ENCODE data around the gene GANC. TPM values are rescaled to one million over a fixed set of nuclear protein-coding genes. Genes with fewer than 3 reads are reported as not detected.

GANC gene
- total RNA-seq, 1 experiment from 2014 or later: 18.5 TPM

- Mint-ChIP-seq H3K27me3 (ENCODE audit: low read depth) (no peaks in the 10 kb centered on the region), H3K9me3 (no peaks in the 10 kb centered on the region), H3K4me1 (peaks cover 32% of the 10 kb centered on the region), H3K36me3 (peaks cover 4% of the 10 kb centered on the region; the same call in 1 of the 2 replicates), H3K27ac (no peak overlapping the region), H3K4me3 (no peak overlapping the region)
- POLR2A ChIA-PET: no interaction called here
- DNase-seq (ENCODE audit: low spot score) (no peak), ATAC-seq (no peak)
- TF ChIP-seq ATF2 (CRISPR knock-in tag; IDR thresholded peaks at IDR 0.05; ENCODE audit: borderline replicate concordance, low read depth) (no peak), ZNF396 (CRISPR knock-in tag; IDR thresholded peaks at IDR 0.05; ENCODE audit: borderline replicate concordance) (no peak), KAT7 (CRISPR knock-in tag; IDR thresholded peaks at IDR 0.05; ENCODE audit: borderline replicate concordance) (no peak), NFATC4 (CRISPR knock-in tag; IDR thresholded peaks at IDR 0.05) (no peak)
- TF ChIP-seq, protein P1, sequence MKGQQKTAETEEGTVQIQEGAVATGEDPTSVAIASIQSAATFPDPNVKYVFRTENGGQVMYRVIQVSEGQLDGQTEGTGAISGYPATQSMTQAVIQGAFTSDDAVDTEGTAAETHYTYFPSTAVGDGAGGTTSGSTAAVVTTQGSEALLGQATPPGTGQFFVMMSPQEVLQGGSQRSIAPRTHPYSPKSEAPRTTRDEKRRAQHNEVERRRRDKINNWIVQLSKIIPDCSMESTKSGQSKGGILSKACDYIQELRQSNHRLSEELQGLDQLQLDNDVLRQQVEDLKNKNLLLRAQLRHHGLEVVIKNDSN (CRISPR knock-in tag; IDR thresholded peaks at IDR 0.05): no peak
- TF ChIP-seq, protein P2, sequence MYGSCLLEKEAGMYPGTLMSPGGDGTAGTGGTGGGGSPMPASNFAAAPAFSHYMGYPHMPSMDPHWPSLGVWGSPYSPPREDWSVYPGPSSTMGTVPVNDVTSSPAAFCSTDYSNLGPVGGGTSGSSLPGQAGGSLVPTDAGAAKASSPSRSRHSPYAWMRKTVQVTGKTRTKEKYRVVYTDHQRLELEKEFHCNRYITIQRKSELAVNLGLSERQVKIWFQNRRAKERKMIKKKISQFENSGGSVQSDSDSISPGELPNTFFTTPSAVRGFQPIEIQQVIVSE (CRISPR knock-in tag; IDR thresholded peaks at IDR 0.05; ENCODE audit: borderline replicate concordance): no peak
- TF ChIP-seq, protein P3, sequence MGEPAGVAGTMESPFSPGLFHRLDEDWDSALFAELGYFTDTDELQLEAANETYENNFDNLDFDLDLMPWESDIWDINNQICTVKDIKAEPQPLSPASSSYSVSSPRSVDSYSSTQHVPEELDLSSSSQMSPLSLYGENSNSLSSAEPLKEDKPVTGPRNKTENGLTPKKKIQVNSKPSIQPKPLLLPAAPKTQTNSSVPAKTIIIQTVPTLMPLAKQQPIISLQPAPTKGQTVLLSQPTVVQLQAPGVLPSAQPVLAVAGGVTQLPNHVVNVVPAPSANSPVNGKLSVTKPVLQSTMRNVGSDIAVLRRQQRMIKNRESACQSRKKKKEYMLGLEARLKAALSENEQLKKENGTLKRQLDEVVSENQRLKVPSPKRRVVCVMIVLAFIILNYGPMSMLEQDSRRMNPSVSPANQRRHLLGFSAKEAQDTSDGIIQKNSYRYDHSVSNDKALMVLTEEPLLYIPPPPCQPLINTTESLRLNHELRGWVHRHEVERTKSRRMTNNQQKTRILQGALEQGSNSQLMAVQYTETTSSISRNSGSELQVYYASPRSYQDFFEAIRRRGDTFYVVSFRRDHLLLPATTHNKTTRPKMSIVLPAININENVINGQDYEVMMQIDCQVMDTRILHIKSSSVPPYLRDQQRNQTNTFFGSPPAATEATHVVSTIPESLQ (CRISPR knock-in tag; IDR thresholded peaks at IDR 0.05): no peak
- TF ChIP-seq, protein P4, sequence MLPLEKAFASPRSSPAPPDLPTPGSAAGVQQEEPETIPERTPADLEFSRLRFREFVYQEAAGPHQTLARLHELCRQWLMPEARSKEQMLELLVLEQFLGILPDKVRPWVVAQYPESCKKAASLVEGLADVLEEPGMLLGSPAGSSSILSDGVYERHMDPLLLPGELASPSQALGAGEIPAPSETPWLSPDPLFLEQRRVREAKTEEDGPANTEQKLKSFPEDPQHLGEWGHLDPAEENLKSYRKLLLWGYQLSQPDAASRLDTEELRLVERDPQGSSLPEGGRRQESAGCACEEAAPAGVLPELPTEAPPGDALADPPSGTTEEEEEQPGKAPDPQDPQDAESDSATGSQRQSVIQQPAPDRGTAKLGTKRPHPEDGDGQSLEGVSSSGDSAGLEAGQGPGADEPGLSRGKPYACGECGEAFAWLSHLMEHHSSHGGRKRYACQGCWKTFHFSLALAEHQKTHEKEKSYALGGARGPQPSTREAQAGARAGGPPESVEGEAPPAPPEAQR (CRISPR knock-in tag; IDR thresholded peaks at IDR 0.05): no peak
- CTCF ChIA-PET: no interaction called here
These were observed 3.8 kb downstream of the GANC start for GRCh38 chr15:42276762-42277161.

- Mint-ChIP-seq H3K27me3 (ENCODE audit: low read depth) (no peaks in the 10 kb centered on the region), H3K27ac (no peak overlapping the region; the same call in 1 of the 2 replicates), H3K4me1 (peaks cover 19% of the 10 kb centered on the region), H3K9me3 (no peaks in the 10 kb centered on the region), H3K36me3 (peaks cover 2% of the 10 kb centered on the region; the same call in 1 of the 2 replicates), H3K4me3 (no peak overlapping the region)
- DNase-seq (ENCODE audit: low spot score) (no peak), ATAC-seq (no peak)
- ChIA-PET POLR2A (no interaction called here), CTCF (no interaction called here)
- no peak for TF ChIP-seq FOXJ3 (CRISPR knock-in tag; IDR thresholded peaks at IDR 0.05; ENCODE audit: borderline replicate concordance)
- no peak for TF ChIP-seq MXD4 (CRISPR knock-in tag; IDR thresholded peaks at IDR 0.05; ENCODE audit: borderline replicate concordance)
- TF ChIP-seq, protein P5, sequence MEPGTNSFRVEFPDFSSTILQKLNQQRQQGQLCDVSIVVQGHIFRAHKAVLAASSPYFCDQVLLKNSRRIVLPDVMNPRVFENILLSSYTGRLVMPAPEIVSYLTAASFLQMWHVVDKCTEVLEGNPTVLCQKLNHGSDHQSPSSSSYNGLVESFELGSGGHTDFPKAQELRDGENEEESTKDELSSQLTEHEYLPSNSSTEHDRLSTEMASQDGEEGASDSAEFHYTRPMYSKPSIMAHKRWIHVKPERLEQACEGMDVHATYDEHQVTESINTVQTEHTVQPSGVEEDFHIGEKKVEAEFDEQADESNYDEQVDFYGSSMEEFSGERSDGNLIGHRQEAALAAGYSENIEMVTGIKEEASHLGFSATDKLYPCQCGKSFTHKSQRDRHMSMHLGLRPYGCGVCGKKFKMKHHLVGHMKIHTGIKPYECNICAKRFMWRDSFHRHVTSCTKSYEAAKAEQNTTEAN (CRISPR knock-in tag; IDR thresholded peaks at IDR 0.05): no peak
- TF ChIP-seq SMAD4 (CRISPR knock-in tag; IDR thresholded peaks at IDR 0.05): no peak
- no peak for TF ChIP-seq IRF2 (CRISPR knock-in tag; IDR thresholded peaks at IDR 0.05; ENCODE audit: borderline replicate concordance, low read depth)
- TF ChIP-seq STAT6 (CRISPR knock-in tag; conservative IDR thresholded peaks at IDR 0.05; ENCODE audit: low read depth): no peak
- TF ChIP-seq GRHL2 (CRISPR knock-in tag; IDR thresholded peaks at IDR 0.05; ENCODE audit: insufficient replicate concordance, severe bottlenecking): no peak
- TF ChIP-seq ZNF219 (CRISPR knock-in tag; IDR thresholded peaks at IDR 0.05; ENCODE audit: borderline replicate concordance): no peak
- TF ChIP-seq E2F1 (CRISPR knock-in tag; IDR thresholded peaks at IDR 0.05): no peak
- no peak for TF ChIP-seq ELF4 (CRISPR knock-in tag; IDR thresholded peaks at IDR 0.05; ENCODE audit: low read depth)
- no peak for TF ChIP-seq ZMAT4 (CRISPR knock-in tag; IDR thresholded peaks at IDR 0.05)
- no peak for TF ChIP-seq PREB (CRISPR knock-in tag; IDR thresholded peaks at IDR 0.05; ENCODE audit: borderline replicate concordance)
These were observed 6.3 kb downstream of the GANC start for GRCh38 chr15:42279234-42279723.

Data from WTC11 (cell line).